GM19438 (cell line): ENCODE measurements around the gene PLCXD3.

Source experiments
- ATAC-seq: cut with Tn5 transposase; IDR thresholded peaks from one replicate; pipeline ENCODE4 v1.9.1; 2021; ENCODE audit warnings: low read depth; ENCODE audit not compliant: unreplicated experiment

PLCXD3 gene

DNA sequence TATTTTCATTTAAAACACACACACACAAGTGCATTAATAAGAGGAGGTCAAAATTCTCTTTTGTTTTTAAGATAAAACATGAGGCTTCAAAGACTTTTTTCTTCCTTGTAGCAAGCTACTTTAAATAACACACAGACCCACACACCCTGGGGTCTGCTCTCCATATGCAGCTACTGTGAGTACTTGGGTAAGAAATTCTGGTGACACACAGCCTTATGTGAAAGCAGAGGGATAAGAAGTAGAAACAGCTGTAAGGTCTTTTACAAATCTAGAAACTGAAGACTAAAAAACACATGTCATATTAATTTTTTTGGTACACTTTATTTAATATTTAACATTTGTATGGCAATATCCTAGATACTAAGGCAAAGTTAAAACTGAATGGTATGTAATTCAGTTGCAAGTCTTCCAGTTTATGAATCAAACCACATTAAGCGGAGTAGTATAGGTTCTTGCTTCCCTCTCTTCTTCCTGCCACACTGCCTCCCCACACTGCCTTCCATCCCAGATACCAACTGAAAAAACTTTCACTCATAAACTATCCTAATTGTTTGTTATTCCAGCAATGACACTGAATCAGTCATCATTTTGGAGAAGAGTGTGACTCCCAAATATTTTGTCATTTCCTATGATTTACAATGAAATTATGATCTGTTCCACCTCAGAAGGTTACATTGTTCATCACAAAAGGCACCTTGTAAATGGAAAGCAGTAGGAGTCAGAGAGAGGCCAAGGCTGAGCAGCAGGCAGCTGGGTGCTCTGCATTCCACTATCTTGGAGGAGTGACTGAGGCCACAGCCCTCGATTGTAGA is 92.0 kb downstream of the PLCXD3 start:
- no peak for ATAC-seq

DNA sequence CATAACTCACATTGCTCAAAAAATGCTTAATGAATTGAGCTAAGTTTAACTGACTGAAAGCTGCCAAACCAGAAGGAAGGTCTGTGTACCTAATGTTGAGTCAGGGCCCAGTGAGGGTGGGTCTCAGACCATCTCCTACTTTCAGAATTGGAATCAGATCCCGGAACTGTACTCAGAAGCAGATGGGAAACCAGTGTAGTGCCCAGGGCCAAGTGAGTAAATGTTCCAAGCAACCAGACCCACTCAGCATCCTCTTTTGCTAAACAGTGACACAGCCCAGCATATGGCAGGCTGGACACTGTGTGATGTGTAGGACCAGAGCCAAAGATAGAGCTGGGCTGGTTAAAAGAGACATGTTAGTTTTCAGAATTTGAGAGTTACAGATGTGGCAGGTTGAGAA is 94.1 kb downstream of the PLCXD3 start:
- ATAC-seq = no peak

DNA sequence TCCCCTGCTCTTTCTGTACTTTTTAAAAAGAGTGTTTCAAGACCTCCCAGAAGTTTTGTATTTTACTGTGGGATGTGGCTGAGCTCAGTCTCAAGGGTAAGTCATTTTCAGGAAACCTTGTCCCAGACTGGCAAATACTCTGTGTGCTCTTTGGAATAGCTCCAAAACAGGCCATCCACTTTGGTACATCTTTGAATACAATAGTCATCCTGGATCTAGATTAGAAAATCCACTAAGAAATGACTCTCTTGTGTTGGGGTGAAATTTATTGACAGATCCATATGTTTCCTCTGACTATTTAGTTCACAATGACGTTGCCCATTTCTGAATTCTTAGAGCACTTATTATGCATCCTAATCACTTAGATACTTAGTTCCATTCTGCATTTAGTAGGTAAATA is 95.2 kb downstream of the PLCXD3 start:
- ATAC-seq = no peak

DNA sequence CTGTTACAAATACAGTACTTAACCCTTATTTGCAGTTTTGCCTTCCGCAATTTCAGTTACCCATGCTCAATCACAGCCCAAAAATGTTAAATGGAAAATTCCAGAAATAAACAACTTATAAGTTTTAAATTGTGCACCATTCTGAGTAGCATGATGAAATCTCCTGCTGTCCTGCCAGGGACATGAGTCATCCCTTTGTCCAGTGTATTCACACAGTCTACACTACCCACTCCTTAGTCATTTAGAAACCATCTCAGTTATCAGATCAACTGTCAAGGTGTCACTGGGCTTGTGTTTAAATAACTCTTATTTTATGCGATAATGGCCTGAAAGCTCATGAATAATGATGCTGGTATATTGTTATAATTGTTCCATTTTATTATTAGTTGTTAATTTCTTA is 95.8 kb downstream of the PLCXD3 start:
- ATAC-seq = no peak

DNA sequence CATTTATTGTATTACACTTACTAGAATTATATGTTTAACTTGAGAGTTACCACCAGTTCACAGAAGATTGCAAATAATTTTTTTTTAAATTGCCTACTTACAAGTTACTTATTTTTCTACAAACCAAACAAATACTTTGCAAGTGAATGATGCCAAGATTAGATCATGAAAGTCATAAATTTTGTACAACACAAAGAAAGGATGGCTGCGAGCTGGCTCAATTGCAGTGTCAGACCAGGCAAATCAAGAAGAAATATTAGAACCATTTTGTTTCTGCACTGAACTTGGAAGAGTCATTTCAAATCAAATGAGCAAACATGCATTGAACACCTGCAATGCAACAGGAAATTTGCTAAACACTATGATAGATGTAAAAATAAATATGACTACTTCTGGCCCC is 97.3 kb downstream of the PLCXD3 start:
- ATAC-seq = no peak

DNA sequence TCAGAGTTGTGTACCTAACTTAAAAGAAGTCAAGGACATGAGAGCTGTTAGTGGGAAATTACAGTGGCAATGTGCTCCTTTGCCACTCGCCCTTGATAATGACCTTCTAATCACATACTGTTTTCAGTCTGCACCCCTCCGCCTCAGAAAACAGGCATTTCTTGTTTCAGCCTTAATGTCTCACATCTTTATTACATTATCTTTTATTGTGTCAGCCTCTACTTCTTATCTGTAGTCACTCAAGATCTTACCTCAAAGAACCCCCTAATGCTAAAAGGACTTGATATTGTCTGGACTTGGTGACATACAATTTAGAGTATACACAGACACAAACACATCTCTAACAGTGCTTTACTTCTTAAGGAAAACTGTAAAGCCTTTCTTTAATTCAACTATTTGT is 97.9 kb downstream of the PLCXD3 start:
- no peak for ATAC-seq

DNA sequence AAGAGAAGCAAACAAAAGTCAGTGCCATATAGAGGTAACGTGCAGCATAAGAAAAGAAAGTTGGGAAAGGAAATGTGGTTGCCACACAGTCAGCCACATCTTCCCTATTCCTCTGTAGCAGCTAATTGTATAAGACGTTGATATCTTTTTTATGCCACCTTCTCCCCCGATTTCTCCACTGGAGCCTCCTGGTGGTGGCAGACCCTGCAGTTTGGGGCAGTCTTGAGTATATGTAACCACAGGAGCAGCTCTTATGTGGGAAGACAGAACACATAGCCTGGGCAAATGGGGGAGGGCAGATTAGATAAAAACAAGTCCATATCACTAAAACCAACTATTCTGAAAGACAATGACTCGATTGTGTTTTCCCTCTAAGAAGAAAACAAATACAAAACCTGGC is 99.7 kb downstream of the PLCXD3 start:
- ATAC-seq = no peak

DNA sequence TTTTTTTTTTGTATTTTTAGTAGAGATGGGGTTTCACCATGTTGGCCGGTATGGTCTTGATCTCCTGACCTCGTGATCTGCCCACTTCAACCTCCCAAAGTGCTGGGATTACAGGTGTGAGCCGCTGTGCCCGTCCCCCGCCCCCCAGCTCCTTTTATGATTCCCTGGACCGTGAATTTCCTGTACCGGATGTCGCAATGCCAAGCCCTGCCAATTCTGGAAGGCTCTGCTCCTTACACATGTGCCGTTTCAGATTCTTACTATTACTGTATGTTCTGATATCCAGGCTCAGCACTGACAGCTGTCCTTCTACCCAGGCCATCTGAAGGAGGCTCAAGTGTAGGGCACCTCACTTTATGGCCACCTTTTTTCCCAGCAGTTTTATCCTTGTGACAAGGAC is 100.1 kb downstream of the PLCXD3 start:
- ATAC-seq = no peak

DNA sequence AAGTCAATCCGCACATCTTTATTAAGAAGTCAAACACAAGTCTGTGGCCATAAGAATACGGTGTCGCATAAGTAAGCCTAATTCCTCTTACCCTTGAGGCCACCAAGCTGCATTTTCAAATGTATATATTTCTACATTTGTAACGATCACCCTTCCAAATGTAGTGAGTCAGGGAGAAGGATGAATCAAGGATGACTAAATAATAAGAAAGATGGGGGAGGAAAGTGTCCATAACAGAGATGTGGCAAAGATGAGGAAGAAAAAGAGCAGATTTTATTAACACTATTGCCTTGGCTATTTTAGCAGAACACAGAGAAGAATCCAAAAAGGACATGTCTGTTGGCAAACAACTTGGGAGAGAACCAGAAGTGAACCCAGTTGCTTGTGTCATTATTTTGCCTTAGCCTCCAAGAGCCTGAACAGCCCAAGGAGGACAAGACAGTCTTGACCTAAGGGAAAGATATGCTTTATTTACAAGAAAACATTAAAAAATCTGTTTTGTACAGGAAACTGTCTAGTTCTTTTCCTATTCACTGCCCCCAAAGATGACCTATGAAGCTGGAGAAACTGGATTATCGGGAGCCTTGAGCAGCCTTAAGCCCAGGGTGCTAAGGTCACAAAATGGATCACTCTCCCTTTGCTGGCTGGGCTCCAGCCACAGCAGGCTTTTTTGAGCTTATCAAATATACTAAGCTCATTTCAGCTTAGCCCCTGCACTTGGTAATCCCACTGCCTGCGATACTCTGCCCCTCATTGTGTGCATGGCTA is 101.5 kb downstream of the PLCXD3 start:
- ATAC-seq = no peak

DNA sequence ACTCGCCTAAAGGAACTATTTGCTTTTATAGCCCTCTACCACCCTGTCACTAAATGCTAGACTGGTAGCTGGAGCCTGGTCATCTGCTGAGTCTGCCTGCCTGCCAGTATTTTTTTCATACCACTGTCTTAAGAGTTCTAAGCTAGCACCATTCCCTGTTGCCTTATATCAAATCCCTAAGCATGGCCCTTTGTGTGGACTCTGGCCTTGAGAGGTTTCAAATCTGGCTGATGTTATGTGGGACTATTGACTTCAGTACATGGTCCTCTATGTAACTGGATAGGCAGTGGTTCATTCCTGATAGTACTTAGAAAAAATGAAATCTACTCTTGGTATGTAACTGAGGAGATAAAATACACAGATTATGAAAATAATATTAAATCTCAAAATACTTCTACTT is 103.5 kb downstream of the PLCXD3 start:
- no peak for ATAC-seq

DNA sequence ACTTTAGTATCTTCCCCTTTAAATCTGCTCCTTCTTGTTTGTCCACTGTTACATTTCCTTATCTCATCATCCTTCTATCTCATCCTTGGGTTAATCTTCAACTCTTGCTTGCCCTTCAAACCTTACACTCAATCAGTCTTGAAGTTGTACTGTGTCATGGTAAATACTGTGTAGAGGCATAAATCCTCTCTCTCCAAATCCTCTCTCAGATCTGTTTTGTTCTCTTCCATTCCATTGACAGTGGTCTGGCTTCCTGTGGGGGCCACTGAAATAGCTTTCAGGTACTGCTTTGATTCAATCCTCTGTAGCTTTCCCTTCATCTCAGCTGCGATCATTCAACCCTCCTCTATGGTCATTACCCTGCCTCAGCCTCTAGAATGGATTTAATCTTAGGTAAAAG is 104.0 kb downstream of the PLCXD3 start:
- no peak for ATAC-seq

DNA sequence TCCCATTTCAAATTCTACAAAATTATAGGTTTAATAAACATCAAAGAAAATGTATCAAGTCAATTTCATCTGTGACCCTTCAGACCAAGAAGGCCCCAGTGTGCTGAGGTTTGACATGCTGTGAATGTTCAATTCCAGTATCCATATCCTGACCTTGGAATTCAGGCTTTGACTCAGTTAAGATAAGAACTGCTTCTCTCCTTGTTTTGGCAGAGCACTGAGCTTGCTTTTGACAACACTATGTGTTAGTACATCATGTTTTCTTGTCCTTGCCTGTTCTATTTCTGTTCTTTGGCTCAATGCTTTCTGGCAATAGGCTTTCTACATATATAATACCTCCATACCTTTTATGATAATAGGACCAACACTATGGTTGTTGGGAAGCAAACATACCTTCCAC is 105.6 kb downstream of the PLCXD3 start:
- no peak for ATAC-seq

DNA sequence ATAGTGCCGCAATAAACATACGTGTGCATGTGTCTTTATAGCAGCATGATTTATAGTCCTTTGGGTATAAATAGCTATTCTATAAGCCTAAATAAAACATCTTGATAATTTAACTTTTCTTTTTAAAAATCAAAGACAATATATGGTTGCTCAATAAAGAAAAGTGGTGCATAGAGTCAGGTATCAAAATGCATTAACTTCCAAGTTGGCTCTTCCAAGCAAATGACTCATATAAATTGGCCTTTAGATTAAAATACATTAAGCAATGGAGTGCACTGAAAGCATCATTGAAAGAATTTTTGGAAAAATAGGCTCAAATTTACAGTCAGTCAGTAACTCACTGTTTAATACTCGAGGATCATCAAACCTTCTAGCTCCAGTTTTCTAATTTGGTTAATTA is 106.6 kb downstream of the PLCXD3 start:
- ATAC-seq = no peak

DNA sequence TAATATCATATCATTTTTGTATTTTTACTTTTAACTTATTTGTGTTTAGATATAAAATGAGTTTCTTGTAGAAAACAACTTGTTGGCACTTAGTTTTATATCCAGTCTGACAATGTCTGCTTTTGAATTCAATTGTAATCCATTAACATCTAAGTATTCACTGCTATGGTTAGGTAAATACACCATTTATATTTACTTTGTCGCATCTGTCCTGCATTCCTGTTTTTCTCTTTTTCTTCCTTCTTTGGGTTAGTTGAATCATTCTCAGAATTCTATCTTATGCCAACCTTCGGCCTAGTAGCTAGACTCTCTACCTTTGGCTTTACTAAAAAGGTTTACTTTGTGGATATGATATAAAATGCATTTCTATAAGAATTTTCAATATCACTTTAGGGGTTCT is 107.6 kb downstream of the PLCXD3 start:
- no peak for ATAC-seq

DNA sequence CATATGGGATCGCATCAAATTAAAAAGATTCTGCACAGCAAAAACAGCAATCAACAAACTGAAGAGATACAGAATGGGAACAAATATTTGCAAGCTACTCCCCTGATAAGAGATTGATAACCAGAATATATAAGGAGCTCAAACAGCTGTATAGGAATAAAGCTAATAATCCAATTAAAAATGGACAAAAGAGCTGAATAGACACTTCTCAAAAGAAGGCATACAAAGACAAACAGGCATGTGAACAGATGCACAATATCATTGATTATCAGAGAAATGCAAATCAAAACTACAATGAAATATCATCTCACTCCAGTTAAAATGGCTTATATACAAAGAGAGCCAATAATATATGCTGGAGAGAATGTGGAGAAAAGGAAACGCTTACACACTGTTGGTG is 110.6 kb downstream of the PLCXD3 start:
- ATAC-seq = no peak

DNA sequence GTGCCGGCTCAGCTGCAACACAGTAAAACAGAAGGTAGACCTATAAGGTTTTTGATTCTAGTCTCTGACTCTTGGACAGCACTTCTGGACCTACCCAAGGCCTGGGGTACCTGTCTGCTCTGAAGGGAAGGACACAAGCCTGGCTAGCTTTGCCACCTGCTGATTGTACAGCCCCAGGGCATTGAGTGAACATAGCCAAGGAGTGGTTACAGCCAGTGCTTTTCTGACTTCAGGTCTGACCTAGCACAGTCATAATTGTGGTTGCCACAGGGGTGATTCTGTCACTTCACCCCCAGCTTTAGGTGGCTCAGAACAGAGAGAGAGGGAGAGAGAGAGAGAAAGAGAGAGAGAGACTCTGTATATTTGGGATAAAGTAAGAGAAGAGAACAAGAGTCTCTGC is 118.4 kb downstream of the PLCXD3 start:
- ATAC-seq = no peak

DNA sequence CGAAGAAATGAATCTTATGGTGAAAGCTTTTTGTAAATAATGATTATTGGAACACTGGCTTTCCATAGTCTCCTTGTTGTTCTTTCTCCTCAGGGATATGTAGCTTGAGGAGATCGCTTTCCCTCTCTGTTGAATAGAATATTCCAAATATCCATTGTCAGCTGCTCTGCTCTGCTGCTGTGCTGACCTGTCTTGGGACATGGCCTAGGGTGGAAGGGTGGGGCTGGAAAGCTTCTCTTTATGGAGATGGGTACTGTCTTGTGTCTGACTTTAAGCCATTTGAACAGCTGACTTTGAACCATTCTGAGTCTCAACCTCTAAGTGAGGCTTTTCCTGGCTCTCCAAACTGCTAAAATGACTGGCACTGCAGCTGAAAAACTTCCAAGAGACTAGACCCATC is 135.8 kb downstream of the PLCXD3 start:
- ATAC-seq = no peak

DNA sequence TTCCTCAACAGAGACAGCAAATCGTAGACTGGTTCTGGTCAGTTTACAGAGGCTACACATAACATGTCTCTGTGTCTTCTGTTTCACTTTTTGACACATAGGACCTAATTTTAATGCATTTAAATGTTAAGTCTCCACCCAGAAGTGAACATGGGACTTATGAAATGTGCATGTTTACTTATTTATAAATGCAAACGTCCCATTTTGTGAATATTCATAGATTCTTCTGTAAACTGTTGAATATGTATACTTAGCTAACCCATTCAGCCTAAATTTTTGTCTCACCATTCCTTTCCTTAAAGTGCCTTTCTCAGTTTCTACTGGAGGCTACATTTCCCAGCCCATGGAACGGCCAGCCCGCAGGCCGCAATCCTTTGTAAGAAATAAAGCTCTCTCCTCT is 137.2 kb downstream of the PLCXD3 start:
- no peak for ATAC-seq

DNA sequence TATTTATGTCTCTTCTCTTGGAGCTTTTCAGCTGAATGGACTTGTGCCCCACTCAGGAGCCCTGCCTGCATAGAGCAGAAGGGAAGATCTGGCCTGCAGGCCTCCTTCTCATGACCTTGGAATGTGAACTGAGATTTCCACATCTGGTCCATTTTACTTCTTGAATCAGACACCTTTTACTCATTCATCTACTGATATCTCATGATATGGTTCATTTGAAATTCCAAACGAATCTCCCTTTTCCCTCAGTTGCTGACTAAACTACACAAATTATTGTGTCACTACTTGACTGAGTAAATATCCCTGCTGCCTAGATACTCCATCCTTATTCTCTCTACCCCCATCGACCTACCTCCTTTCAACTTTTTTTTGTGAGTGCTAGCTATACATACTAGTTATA is 138.7 kb downstream of the PLCXD3 start:
- ATAC-seq = no peak

DNA sequence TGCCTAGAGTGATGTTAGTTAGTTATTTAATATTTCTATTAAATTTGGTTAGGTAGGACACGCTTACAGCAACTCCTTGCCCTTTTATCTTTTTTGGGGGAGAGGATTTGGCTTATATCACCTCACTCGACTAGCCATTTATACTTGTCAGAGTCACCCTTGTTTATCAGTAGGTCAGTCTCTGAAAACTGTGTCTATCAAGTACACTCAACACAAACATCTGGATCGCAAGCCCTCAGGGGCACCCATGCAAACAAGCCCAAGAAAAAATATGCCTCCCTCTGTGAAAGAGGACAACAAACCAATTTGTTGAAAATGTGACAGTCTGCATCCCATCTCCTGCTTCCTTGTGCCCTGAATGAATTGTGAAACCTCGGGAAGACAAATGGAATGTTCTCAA is 139.9 kb downstream of the PLCXD3 start:
- no peak for ATAC-seq

DNA sequence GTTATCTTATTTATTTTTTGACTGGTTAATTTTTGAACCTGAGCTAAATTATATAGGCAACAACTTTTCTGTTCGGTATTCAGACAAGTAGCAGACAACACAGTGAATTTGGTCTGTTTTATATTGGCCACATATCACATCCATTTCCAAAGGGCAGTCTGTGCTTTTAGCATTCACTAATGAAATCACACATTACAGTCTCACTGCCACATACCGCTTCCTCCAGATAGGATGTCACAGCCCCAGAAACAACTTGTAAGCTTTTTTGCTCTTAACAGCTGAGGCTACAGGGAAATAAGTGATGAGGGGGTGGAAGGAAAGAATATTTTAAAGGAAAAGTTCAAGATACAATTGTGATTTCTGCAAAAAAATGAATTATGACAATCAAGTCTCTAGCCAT is 140.6 kb downstream of the PLCXD3 start:
- no peak for ATAC-seq

DNA sequence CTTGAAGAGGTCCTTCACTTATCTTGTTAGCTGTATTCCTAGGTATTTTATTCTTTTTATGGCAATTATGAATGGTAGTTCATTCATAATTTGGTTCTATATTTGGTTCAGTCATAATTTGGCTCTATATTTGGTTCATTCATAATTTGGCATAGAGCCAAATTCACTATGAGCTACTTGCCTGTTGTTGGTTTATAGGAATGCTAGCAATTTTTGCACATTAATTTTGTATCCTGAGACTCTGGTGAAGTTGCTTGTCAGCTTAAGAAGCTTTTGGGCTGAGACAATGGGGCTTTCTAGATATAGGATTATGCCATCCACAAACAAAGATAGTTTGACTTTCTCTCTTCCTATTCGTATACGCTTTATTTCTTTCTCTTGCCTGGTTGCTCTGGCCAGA is 142.2 kb downstream of the PLCXD3 start:
- no peak for ATAC-seq
